K562 (cell line): ENCODE results near the gene C9orf50. TPM values are rescaled to one million over a fixed set of nuclear protein-coding genes. Genes with fewer than 3 reads are reported as not detected.

Experiments used
- CBX3 ChIP-seq, 2 experiments: IDR thresholded peaks; 1 replicate in 1 of 2; 2 replicates in 1 of 2; pipeline ENCODE4 v1.6.1; 2012; ENCODE audit warnings: inconsistent platforms in 2 of 2, low read length in 2 of 2, borderline replicate concordance in 1 of 2, control low read depth in 1 of 2
- CBX8 ChIP-seq: fragments of 200-600 bp; sonication (generic); IDR thresholded peaks from 2 replicates; pipeline ENCODE4 v1.6.1; 2012; ENCODE audit warnings: borderline replicate concordance, mixed run types, low read depth, mild to moderate bottlenecking, moderate library complexity, mixed read lengths, low read length, control low read depth, inconsistent platforms; ENCODE audit not compliant: poor library complexity, severe bottlenecking; ENCODE audit errors: extremely low read depth
- IRF9 ChIP-seq: fragments of 450-650 bp; IDR thresholded peaks from 2 replicates; pipeline ENCODE4 v1.6.1; 2016; ENCODE audit warnings: missing biosample characterization, missing genetic modification characterization
- MCM2 ChIP-seq: fragments of 450-650 bp; IDR thresholded peaks from 2 replicates; pipeline ENCODE4 v1.6.1; 2017; ENCODE audit warnings: low read depth, mild to moderate bottlenecking
- MTA1 ChIP-seq: fragments of 450-650 bp; IDR thresholded peaks from 2 replicates; pipeline ENCODE4 v1.6.1; 2017; ENCODE audit warnings: borderline replicate concordance
- NR4A1 ChIP-seq, 2 experiments: fragments of 250-450 bp in 1 of 2; fragments of 450-650 bp in 1 of 2; sonication (Bioruptor Pico) in 1 of 2; IDR thresholded peaks; 2 replicates each; pipeline versions ENCODE4 v1.4.0 to v1.6.1; 2016 to 2020; ENCODE audit warnings: mild to moderate bottlenecking in 2 of 2, missing compliant biosample characterization in 1 of 2, missing genetic modification characterization in 1 of 2, moderate library complexity in 1 of 2
- SMARCA5 ChIP-seq: fragments of 450-650 bp; IDR thresholded peaks from 2 replicates; pipeline ENCODE4 v1.6.1; 2016
- SP2 ChIP-seq: IDR thresholded peaks from 2 replicates; pipeline ENCODE4 v1.6.1; 2011; ENCODE audit warnings: mild to moderate bottlenecking, low read depth, low read length, moderate library complexity; ENCODE audit not compliant: poor library complexity, severe bottlenecking; ENCODE audit errors: extremely low read depth
- SRSF3 ChIP-seq: fragments of 200-400 bp; formaldehyde crosslinking; IDR thresholded peaks from 2 replicates; pipeline ENCODE4 v1.6.1; 2016; ENCODE audit warnings: mild to moderate bottlenecking, low read length, moderate library complexity; ENCODE audit not compliant: insufficient read depth
- TARDBP ChIP-seq: fragments of 450-650 bp; IDR thresholded peaks from 2 replicates; pipeline ENCODE4 v1.6.1; 2016
- ZNF143 ChIP-seq: sonication (generic); formaldehyde crosslinking; IDR thresholded peaks from 2 replicates; pipeline ENCODE4 v1.9.0; 2022; ENCODE audit warnings: mild to moderate bottlenecking, missing genetic modification reagents
- ZNF24 ChIP-seq: fragments of 450-650 bp; IDR thresholded peaks from 2 replicates; pipeline ENCODE4 v1.6.1; 2016
- polyA plus RNA-seq, 8 experiments: library from polyadenylated mRNA; depleted of rRNA in 4 of 8; stranded (reverse) in 5 of 8; unstranded in 3 of 8; fragments of >200 nt; fragmentation: Nextera tagmentation in 2 of 8; fragmentation: Illumina TruSeq in 1 of 8; extraction: Ambion mirVana in 2 of 8; extraction: Trizol in 1 of 8; gene quantifications; 2 replicates each; pipeline versions ENCODE4 v1.2.1 to v1.2.3, GENCODE V29; 2011 to 2014; ENCODE audit warnings: inconsistent platforms in 1 of 8, missing spikeins in 1 of 8
- total RNA-seq, 7 experiments: library from RNA; depleted of rRNA in 6 of 7; stranded (reverse); fragments of >200 nt in 6 of 7; fragmentation: Illumina TruSeq in 2 of 7; extraction: Trizol in 2 of 7; gene quantifications; 2 replicates each; pipeline versions ENCODE4 v1.2.1 to v1.2.3, GENCODE V29; 2011 to 2021; ENCODE audit warnings: low replicate concordance in 1 of 7
- TF ChIP-seq, protein P1 (sequence below): fragments of 250-450 bp; sonication (Bioruptor Pico); IDR thresholded peaks from 2 replicates; pipeline ENCODE4 v1.4.0; 2020
- TF ChIP-seq, protein P2 (sequence below): fragments of 200-800 bp; sonication (Bioruptor generic); IDR thresholded peaks from 2 replicates; pipeline ENCODE4 v1.6.1; 2016; ENCODE audit warnings: missing genetic modification characterization, missing compliant biosample characterization
- TF ChIP-seq, protein P3 (sequence below): fragments of 250-450 bp; sonication (Bioruptor Pico); IDR thresholded peaks from 2 replicates; pipeline ENCODE4 v1.5.0; 2021

The C9orf50 gene
- total and polyA plus RNA-seq, 9 of the 15 experiments (the other 6 are each of a cell fraction or from before 2014, with no cell fraction given) = not detected

- TF ChIP-seq NR4A1 (CRISPR knock-in tag; IDR thresholded peaks at IDR 0.05) = no peak
- peak; percentile 97 for TF ChIP-seq NR4A1 (tag; IDR thresholded peaks at IDR 0.05)
- no peak for TF ChIP-seq MCM2
- TF ChIP-seq ZNF24 = peak; percentile 21; the same call in 1 of the 2 replicates
- TF ChIP-seq, protein P1, sequence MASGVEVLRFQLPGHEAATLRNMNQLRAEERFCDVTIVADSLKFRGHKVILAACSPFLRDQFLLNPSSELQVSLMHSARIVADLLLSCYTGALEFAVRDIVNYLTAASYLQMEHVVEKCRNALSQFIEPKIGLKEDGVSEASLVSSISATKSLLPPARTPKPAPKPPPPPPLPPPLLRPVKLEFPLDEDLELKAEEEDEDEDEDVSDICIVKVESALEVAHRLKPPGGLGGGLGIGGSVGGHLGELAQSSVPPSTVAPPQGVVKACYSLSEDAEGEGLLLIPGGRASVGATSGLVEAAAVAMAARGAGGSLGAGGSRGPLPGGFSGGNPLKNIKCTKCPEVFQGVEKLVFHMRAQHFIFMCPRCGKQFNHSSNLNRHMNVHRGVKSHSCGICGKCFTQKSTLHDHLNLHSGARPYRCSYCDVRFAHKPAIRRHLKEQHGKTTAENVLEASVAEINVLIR = no peak
- TF ChIP-seq SP2 = no peak
- TF ChIP-seq SRSF3 = no peak
- TF ChIP-seq CBX8 = no peak
- TF ChIP-seq, protein P2, sequence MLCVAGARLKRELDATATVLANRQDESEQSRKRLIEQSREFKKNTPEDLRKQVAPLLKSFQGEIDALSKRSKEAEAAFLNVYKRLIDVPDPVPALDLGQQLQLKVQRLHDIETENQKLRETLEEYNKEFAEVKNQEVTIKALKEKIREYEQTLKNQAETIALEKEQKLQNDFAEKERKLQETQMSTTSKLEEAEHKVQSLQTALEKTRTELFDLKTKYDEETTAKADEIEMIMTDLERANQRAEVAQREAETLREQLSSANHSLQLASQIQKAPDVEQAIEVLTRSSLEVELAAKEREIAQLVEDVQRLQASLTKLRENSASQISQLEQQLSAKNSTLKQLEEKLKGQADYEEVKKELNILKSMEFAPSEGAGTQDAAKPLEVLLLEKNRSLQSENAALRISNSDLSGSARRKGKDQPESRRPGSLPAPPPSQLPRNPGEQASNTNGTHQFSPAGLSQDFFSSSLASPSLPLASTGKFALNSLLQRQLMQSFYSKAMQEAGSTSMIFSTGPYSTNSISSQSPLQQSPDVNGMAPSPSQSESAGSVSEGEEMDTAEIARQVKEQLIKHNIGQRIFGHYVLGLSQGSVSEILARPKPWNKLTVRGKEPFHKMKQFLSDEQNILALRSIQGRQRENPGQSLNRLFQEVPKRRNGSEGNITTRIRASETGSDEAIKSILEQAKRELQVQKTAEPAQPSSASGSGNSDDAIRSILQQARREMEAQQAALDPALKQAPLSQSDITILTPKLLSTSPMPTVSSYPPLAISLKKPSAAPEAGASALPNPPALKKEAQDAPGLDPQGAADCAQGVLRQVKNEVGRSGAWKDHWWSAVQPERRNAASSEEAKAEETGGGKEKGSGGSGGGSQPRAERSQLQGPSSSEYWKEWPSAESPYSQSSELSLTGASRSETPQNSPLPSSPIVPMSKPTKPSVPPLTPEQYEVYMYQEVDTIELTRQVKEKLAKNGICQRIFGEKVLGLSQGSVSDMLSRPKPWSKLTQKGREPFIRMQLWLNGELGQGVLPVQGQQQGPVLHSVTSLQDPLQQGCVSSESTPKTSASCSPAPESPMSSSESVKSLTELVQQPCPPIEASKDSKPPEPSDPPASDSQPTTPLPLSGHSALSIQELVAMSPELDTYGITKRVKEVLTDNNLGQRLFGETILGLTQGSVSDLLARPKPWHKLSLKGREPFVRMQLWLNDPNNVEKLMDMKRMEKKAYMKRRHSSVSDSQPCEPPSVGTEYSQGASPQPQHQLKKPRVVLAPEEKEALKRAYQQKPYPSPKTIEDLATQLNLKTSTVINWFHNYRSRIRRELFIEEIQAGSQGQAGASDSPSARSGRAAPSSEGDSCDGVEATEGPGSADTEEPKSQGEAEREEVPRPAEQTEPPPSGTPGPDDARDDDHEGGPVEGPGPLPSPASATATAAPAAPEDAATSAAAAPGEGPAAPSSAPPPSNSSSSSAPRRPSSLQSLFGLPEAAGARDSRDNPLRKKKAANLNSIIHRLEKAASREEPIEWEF (CRISPR knock-in tag) = 0 out of 2 replicates have a peak, but pooled peaks have one; percentile 61
- TF ChIP-seq TARDBP = no peak
- TF ChIP-seq MTA1 = peak; percentile 14; the same call in 1 of the 2 replicates
- TF ChIP-seq IRF9 = peak; percentile 72; the same call in 1 of the 2 replicates
- TF ChIP-seq, protein P3, sequence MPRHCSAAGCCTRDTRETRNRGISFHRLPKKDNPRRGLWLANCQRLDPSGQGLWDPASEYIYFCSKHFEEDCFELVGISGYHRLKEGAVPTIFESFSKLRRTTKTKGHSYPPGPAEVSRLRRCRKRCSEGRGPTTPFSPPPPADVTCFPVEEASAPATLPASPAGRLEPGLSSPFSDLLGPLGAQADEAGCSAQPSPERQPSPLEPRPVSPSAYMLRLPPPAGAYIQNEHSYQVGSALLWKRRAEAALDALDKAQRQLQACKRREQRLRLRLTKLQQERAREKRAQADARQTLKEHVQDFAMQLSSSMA (CRISPR knock-in tag) = 0 out of 2 replicates have a peak, but pooled peaks have one; percentile 32
- TF ChIP-seq SMARCA5 = peak; percentile 40; the same call in 1 of the 2 replicates
- 0 out of 2 replicates have a peak, but pooled peaks have one; percentile 19 for TF ChIP-seq ZNF143 (CRISPR knock-in tag)
- TF ChIP-seq CBX3 (IDR thresholded peaks at IDR 0.05; ENCODE audit: borderline replicate concordance in 1 of 2, low read length in 2 of 2) = peak in 1 of 2 experiments; percentile 51; a peak in 1 of 3 replicates
Measured at GRCh38 chr9:129587487-129588262, 33.2 kb downstream of the C9orf50 start (continued).
